HG02798 (cell line): ENCODE measurements around the gene CYP2E1.
"Not testable (repeated sequence)": the region's sequence is repeated elsewhere in the genome, so short reads cannot be mapped to it uniquely, and the experiment has no call there.

ENCODE experiments used
- ATAC-seq: cut with Tn5 transposase; IDR thresholded peaks from one replicate; pipeline ENCODE4 v1.9.1; 2021; ENCODE audit warnings: mild to moderate bottlenecking; ENCODE audit not compliant: unreplicated experiment, poor library complexity

Gene CYP2E1

GRCh38 chr10:133527771-133528271 lies 658 bp downstream of the CYP2E1 start:
- no peak for ATAC-seq

GRCh38 chr10:133528296-133528844 lies 1.2 kb downstream of the CYP2E1 start:
- ATAC-seq = no peak

GRCh38 chr10:133528845-133529575 lies 1.8 kb downstream of the CYP2E1 start:
- no peak for ATAC-seq

DNA sequence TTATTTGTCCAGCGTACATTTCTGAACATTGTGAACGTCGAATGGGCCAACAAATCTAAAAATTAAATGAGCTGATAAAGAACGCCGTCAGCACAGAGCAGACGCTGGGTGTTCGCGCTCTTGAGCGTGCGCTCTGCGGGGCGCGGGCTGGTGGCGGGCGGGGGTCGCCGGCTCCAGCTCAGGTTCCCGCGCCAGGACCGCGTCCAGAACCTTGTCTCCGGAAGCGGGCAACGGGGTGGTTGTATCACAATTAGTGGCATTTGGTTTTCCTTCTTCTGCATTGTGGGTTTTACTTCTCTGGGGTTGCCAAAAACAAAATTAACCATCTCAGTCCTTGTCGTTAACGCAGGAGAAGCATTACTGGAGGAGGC lies 2.4 kb downstream of the CYP2E1 start:
- ATAC-seq = no peak

DNA sequence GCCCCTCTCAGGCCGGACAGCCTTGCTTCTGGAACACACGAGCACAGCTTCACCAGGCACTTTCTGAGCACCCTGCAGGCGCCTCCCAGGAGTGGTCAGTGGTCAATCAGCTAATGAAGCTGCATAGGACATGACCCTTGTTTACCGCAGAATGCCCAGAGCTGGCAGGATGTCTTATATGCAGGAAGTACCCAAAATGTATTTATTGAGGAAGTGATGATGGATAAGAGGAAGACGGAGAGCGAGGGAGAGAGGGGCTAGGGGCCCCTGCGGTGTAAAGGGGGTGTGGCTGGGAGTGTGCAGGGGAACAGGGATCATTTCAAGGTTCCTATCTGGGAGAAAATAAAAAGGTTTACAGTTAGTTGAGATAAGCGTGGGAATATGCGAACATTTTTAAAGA lies 3.3 kb downstream of the CYP2E1 start:
- no peak for ATAC-seq

DNA sequence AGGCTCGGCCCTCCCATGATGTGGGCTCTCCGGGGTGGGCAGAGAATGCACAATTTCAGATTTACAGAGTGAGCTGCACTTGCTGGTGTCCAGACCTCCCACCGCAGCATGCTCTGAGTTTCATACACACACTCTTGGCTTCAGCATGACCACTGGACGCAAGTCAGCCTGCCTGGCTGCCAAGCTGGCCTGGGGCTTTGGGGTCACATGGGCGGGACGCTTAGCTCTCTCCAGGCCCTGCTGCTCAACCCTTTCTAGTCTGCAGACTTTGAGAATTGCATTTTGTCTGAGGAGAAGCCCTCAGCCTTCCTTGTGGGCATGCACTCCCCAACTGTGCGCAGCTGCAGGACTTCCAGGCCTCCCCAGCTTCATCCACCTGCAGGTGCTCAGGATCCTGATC lies 5.7 kb downstream of the CYP2E1 start:
- no peak for ATAC-seq

GRCh38 chr10:133534417-133534816 lies 7.3 kb downstream of the CYP2E1 start:
- no peak for ATAC-seq

DNA sequence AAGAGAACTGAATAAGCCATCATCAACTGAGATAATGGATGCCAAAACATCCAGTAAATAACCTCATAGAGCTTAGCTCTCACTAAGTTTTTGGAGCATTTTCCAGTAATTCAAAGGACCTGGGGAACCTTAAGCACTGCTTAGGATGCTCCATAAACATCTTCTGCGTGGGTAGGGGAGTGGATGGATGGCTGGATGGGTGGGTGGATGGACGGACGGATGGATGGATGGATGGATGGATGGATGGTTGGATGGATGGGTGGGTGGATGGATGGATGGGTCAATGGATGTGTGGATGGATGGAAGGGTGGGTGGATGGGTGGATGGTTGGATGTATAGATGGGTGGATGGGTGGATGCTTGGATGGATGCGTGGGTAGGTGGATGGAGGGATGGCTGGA lies 9.0 kb downstream of the CYP2E1 start:
- ATAC-seq = no peak

GRCh38 chr10:133537546-133538545 lies 10.7 kb downstream of the CYP2E1 start:
- no peak for ATAC-seq

DNA sequence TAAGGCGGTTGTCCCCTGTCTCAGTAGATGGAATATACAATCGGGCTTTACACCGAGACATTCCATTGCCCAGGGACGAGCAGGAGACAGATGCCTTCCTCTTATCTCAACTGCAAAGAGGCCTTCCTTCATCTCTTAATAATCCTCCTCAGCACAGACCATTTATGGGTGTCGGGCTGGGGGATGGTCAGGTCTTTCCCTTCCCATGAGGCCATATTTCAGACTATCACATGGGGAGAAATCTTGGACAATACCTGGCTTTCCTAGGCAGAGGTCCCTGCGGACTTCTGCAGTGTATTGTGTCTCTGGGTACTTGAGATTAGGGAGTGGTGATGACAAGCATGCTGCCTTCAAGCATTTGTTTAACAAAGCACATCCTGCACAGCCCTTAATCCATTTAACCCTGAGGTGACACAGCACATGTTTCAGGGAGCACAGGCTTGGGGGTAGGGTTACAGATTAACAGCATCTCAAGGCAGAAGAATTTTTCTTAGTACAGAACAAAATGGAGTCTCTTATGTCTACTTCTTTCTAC lies 14.3 kb downstream of the CYP2E1 start:
- ATAC-seq = not testable (repeated sequence)

GRCh38 chr10:133544506-133544905 lies 17.3 kb downstream of the CYP2E1 start:
- ATAC-seq = no peak

GRCh38 chr10:133554600-133554999 lies 27.4 kb downstream of the CYP2E1 start:
- no peak for ATAC-seq

DNA sequence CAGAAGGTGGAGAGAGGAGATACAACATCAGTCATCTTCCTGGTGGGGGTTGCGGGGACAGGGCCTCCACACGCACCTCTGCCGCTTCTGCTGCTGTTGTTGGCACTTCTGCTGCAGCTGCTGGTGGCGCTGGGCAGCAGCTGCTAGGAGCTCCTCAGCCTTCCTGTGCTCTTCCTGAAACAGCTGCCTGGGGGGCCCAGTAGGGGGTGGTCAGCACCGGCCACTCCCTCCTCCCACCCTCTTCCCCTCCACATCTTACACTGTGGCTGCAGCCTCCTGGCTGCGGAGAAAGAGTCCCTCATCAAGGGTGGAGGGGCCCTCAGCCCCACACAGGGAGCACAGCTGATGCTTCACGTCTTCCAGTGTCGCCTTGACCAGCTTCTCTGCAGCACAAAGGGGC lies 28.4 kb downstream of the CYP2E1 start:
- ATAC-seq = no peak

DNA sequence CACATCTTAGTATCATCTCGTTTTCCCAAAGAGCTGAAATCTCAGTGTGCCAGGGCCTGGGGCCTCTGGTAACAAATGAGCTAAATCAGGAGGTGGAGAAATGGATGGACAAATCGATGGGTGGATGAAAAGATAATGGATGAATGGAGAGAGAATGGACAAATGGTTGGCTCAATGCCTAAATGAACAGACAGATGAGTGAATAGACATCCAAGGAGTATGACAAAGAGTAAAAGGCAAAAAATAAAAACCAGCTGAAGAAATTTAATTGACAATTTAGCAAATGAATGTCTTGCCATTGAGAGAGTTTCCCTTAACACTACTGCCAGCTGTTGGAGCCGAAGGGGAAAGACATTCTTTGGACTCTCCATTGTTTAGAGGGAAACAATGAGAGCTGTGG lies 30.2 kb downstream of the CYP2E1 start:
- no peak for ATAC-seq

GRCh38 chr10:133559216-133559615 lies 32.1 kb downstream of the CYP2E1 start:
- no peak for ATAC-seq

- no peak for ATAC-seq
These were observed 37.7 kb downstream of the CYP2E1 start for GRCh38 chr10:133564816-133565215.

GRCh38 chr10:133565441-133566294 lies 38.5 kb downstream of the CYP2E1 start, which contains the start of gene SYCE1:
Gene SYCE1 (minus strand): TSS chr10:133565583. CDS start chr10:133565529, 54 bp downstream.
- ATAC-seq = no peak

DNA sequence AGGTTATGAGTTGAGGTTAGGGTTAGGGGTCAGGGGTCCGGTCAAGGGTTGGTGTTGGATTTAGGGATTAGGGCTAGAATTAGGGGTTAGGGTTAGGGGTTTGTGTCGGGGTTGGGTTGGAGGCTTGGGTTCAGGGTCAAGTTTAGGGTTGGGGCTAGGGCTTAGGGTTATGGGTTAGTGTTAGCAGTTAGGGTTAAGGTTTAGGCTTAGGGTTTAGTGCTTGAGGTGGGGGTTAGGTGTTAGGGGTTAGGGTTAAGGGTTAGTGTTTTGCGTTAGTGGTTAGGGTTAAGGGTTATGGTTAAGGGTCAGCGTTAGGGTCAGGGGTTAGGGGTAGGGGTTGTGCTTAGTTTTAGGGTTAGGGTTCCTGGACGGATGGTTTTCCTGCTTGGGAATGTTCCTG lies 40.0 kb downstream of the CYP2E1 start:
- no peak for ATAC-seq

- ATAC-seq = no peak
These were observed 40.6 kb downstream of the CYP2E1 start for GRCh38 chr10:133567609-133568286.
